GM21526 (cell line): ENCODE measurements around the gene CREB3.
A peak's percentile ranks its signal among the peaks of the same experiment; 100 is the strongest.

ENCODE experiments used
- ATAC-seq: cut with Tn5 transposase; IDR thresholded peaks from one replicate; pipeline ENCODE4 v1.9.1; 2021; ENCODE audit warnings: moderate library complexity; ENCODE audit not compliant: unreplicated experiment, low FRiP score

CREB3 gene

GRCh38 chr9:35723908-35724307, 8.6 kb upstream of the CREB3 start:
- ATAC-seq: no peak

GRCh38 chr9:35725362-35725761, 7.1 kb upstream of the CREB3 start:
- ATAC-seq: no peak

GRCh38 chr9:35726931-35727330, 5.5 kb upstream of the CREB3 start:
- ATAC-seq: no peak

GRCh38 chr9:35727676-35728040, 4.8 kb upstream of the CREB3 start:
- ATAC-seq: no peak

- ATAC-seq: no peak
Observed at GRCh38 chr9:35728041-35728971, 4.2 kb upstream of the CREB3 start.

GRCh38 chr9:35729101-35729500, 3.4 kb upstream of the CREB3 start:
- ATAC-seq: no peak

- no peak for ATAC-seq
Observed at GRCh38 chr9:35729700-35730485, 2.6 kb upstream of the CREB3 start.

- ATAC-seq: no peak
Observed at GRCh38 chr9:35730486-35730854, 2.0 kb upstream of the CREB3 start.

GRCh38 chr9:35731415-35732184, 866 bp upstream of the CREB3 start:
- ATAC-seq: no peak

- ATAC-seq: peak; percentile 6
Observed at GRCh38 chr9:35732800-35733541, 505 bp downstream of the CREB3 start.

GRCh38 chr9:35734096-35734495, 1.6 kb downstream of the CREB3 start:
- no peak for ATAC-seq

GRCh38 chr9:35736201-35736633, 3.8 kb downstream of the CREB3 start:
- no peak for ATAC-seq

GRCh38 chr9:35737143-35737542, 4.7 kb downstream of the CREB3 start:
- ATAC-seq: no peak

- ATAC-seq: no peak
Observed at GRCh38 chr9:35738186-35738585, 5.7 kb downstream of the CREB3 start.

GRCh38 chr9:35738924-35739323, 6.5 kb downstream of the CREB3 start:
- no peak for ATAC-seq

GRCh38 chr9:35740243-35740642, 7.8 kb downstream of the CREB3 start:
- no peak for ATAC-seq

GRCh38 chr9:35741740-35742139, 9.3 kb downstream of the CREB3 start:
- no peak for ATAC-seq

- no peak for ATAC-seq
Observed at GRCh38 chr9:35743452-35743851, 11.0 kb downstream of the CREB3 start.

GRCh38 chr9:35743880-35744518, 11.5 kb downstream of the CREB3 start:
- ATAC-seq: no peak

GRCh38 chr9:35745569-35745968, 13.1 kb downstream of the CREB3 start:
- ATAC-seq: no peak
